HG03045 (cell line): Measurements from ENCODE around the gene GAL3ST1.
"Not testable (repeated sequence)": the region's sequence is repeated elsewhere in the genome, so short reads cannot be mapped to it uniquely, and the experiment has no call there.

Source experiments
- ATAC-seq: cut with Tn5 transposase; IDR thresholded peaks from one replicate; pipeline ENCODE4 v1.9.1; 2021; ENCODE audit warnings: mild to moderate bottlenecking, moderate library complexity; ENCODE audit not compliant: unreplicated experiment

Gene GAL3ST1

GRCh38 chr22:30596886-30597285, 22.4 kb upstream of the GAL3ST1 start:
- no peak for ATAC-seq

GRCh38 chr22:30596199-30596598, 21.7 kb upstream of the GAL3ST1 start:
- no peak for ATAC-seq

GRCh38 chr22:30592360-30592713, 17.9 kb upstream of the GAL3ST1 start:
- peak; percentile 5 for ATAC-seq

- peak; percentile 96 for ATAC-seq
These were observed 17.3 kb upstream of the GAL3ST1 start, which contains the start of gene PES1 for GRCh38 chr22:30591588-30592359. Gene PES1, minus strand, starts transcription at chr22:30591910. Its CDS starts 77 bp downstream, at chr22:30591833.

GRCh38 chr22:30591191-30591587, 16.7 kb upstream of the GAL3ST1 start:
- ATAC-seq = no peak

GRCh38 chr22:30586414-30586813, 11.9 kb upstream of the GAL3ST1 start:
- ATAC-seq = no peak

- ATAC-seq = no peak
These were observed 10.0 kb upstream of the GAL3ST1 start for GRCh38 chr22:30584441-30584840.

GRCh38 chr22:30582788-30583545, 8.5 kb upstream of the GAL3ST1 start:
- no peak for ATAC-seq

- no peak for ATAC-seq
These were observed 7.6 kb upstream of the GAL3ST1 start for GRCh38 chr22:30582051-30582450.

- no peak for ATAC-seq
These were observed 6.4 kb upstream of the GAL3ST1 start for GRCh38 chr22:30580896-30581295.

GRCh38 chr22:30578481-30578880, 4.0 kb upstream of the GAL3ST1 start:
- ATAC-seq = no peak

- ATAC-seq = no peak
These were observed 1.4 kb upstream of the GAL3ST1 start for GRCh38 chr22:30575859-30576258.

GRCh38 chr22:30574997-30575671, 669 bp upstream of the GAL3ST1 start:
- no peak for ATAC-seq

GRCh38 chr22:30573594-30574094, 821 bp downstream of the GAL3ST1 start:
- no peak for ATAC-seq

- ATAC-seq = no peak
These were observed 1.4 kb downstream of the GAL3ST1 start for GRCh38 chr22:30572840-30573593.

- ATAC-seq = no peak
These were observed 2.3 kb downstream of the GAL3ST1 start for GRCh38 chr22:30572210-30572609.

- ATAC-seq = no peak
These were observed 4.7 kb downstream of the GAL3ST1 start for GRCh38 chr22:30569674-30570202.

- ATAC-seq = no peak
These were observed 6.2 kb downstream of the GAL3ST1 start for GRCh38 chr22:30568137-30568805.

- ATAC-seq = not testable (repeated sequence)
These were observed 7.2 kb downstream of the GAL3ST1 start for GRCh38 chr22:30567277-30567676.

GRCh38 chr22:30566125-30566524, 8.3 kb downstream of the GAL3ST1 start:
- no peak for ATAC-seq
